H1 (cell line): ENCODE results near the gene GCK. TPM values are rescaled to one million over a fixed set of nuclear protein-coding genes. Genes with fewer than 3 reads are reported as not detected.

Experiments
- CTCF ChIA-PET: fragments of 300-600 bp; sonication (Branson Sonifier 250); formaldehyde crosslinking; loops from one replicate; lab custom pipeline; 2021; ENCODE audit not compliant: partially characterized antibody; lab: Charles Lee
- POLR2A ChIA-PET: fragments of 300-600 bp; sonication (Branson Sonifier 250); formaldehyde crosslinking; loops from one replicate; lab custom pipeline; 2021; ENCODE audit warnings: inconsistent platforms; ENCODE audit not compliant: partially characterized antibody; lab: Charles Lee
- DNase-seq, 2 experiments: peaks; one replicate each; pipeline versions ENCODE4 v3.0.0 to v3.0.0-alpha.2; 2010 to 2022; ENCODE audit warnings: low spot score in 2 of 2, low read depth in 1 of 2, mixed read lengths in 1 of 2
- FAIRE-seq: peaks from 2 replicates; lab custom pipeline; 2011; peaks lifted over from hg19 to GRCh38; lab: Jason Lieb, UNC
- H2AFZ ChIP-seq: 2 replicates; pipeline ENCODE4 v1.8.1; 2012; ENCODE audit warnings: low read length, inconsistent platforms
- H2AK5ac ChIP-seq: 2 replicates; pipeline ENCODE4 v1.6.1; 2013; ENCODE audit warnings: low read depth, low read length
- H2BK120ac ChIP-seq: replicated peaks from 2 replicates; pipeline ENCODE3; 2013; ENCODE audit warnings: low read depth, low read length, inconsistent platforms
- H2BK12ac ChIP-seq: 2 replicates; pipeline ENCODE4 v1.6.1; 2013; ENCODE audit warnings: low read depth, low read length
- H2BK15ac ChIP-seq: 2 replicates; pipeline ENCODE4 v1.6.1; 2013; ENCODE audit warnings: low read length
- H2BK20ac ChIP-seq: 2 replicates; pipeline ENCODE4 v1.6.1; 2013; ENCODE audit warnings: low read length
- H2BK5ac ChIP-seq: 2 replicates; pipeline ENCODE4 v1.6.1; 2013; ENCODE audit warnings: low read depth, low read length
- H3K14ac ChIP-seq: 2 replicates; pipeline ENCODE4 v1.6.1; 2013; ENCODE audit warnings: inconsistent platforms; ENCODE audit not compliant: insufficient read length
- H3K18ac ChIP-seq: 2 replicates; pipeline ENCODE4 v1.6.1; 2013; ENCODE audit warnings: low read length; ENCODE audit errors: extremely low read depth
- H3K23ac ChIP-seq: 2 replicates; pipeline ENCODE4 v1.6.1; 2013; ENCODE audit warnings: inconsistent platforms; ENCODE audit not compliant: insufficient read length
- H3K23me2 ChIP-seq: 2 replicates; pipeline ENCODE4 v1.6.1; 2013; ENCODE audit warnings: low read depth, low read length
- H3K27ac ChIP-seq: 2 replicates; pipeline ENCODE4 v1.6.1; 2011; ENCODE audit warnings: low read depth, low read length, inconsistent platforms
- H3K27me3 ChIP-seq, 4 experiments: replicated peaks in 1 of 4; 1 replicate in 1 of 4; 2 replicates in 3 of 4; pipeline versions ENCODE4 v1.6.1 to v1.8.1; 2011 to 2013; ENCODE audit warnings: low read length in 3 of 4, mild to moderate bottlenecking in 3 of 4, inconsistent platforms in 2 of 4, mixed read lengths in 2 of 4, moderate library complexity in 1 of 4; ENCODE audit not compliant: control insufficient read depth in 3 of 4, insufficient read depth in 3 of 4; ENCODE audit errors: extremely low read depth in 1 of 4
- H3K36me3 ChIP-seq, 4 experiments: 2 replicates each; pipeline versions ENCODE4 v1.6.1 to v1.8.1; 2011 to 2013; ENCODE audit warnings: mild to moderate bottlenecking in 4 of 4, low read length in 3 of 4, moderate library complexity in 2 of 4, control low read depth in 1 of 4, inconsistent platforms in 1 of 4; ENCODE audit not compliant: insufficient read depth in 4 of 4, control insufficient read depth in 2 of 4
- H3K4ac ChIP-seq: replicated peaks from 2 replicates; pipeline ENCODE3; 2013; ENCODE audit warnings: low read length, low read depth, mixed read lengths, inconsistent platforms; ENCODE audit not compliant: insufficient read length
- H3K4me1 ChIP-seq, 4 experiments: replicated peaks in 1 of 4; 1 replicate in 1 of 4; 2 replicates in 3 of 4; pipeline versions ENCODE4 v1.6.1 to v1.8.1; 2011 to 2013; ENCODE audit warnings: low read length in 3 of 4, inconsistent platforms in 2 of 4, mixed read lengths in 1 of 4; ENCODE audit not compliant: insufficient read depth in 4 of 4, control insufficient read depth in 3 of 4
- H3K4me2 ChIP-seq, 2 experiments: 2 replicates each; pipeline versions ENCODE4 v1.6.1 to v1.8.1; 2011 to 2013; ENCODE audit warnings: low read depth in 2 of 2, low read length in 2 of 2, control low read depth in 1 of 2, inconsistent platforms in 1 of 2, mild to moderate bottlenecking in 1 of 2; ENCODE audit not compliant: insufficient read depth in 1 of 2
- H3K4me3 ChIP-seq, 4 experiments: fragments of 200-600, 300-600 bp in 1 of 4; sonication (generic), shearing (Covaris generic), sonication (Bioruptor Twin) in 1 of 4; 2 replicates each; pipeline versions ENCODE4 v1.5.1 to v1.8.1; 2011 to 2016; ENCODE audit warnings: low read length in 4 of 4, low read depth in 3 of 4, control low read depth in 2 of 4, inconsistent platforms in 2 of 4, mild to moderate bottlenecking in 2 of 4, mixed read lengths in 1 of 4, moderate library complexity in 1 of 4; ENCODE audit not compliant: insufficient read depth in 2 of 4; ENCODE audit errors: extremely low read depth in 1 of 4
- H3K56ac ChIP-seq: replicated peaks from 2 replicates; pipeline ENCODE3; 2013; ENCODE audit warnings: low read depth, mild to moderate bottlenecking, mixed read lengths, low read length, inconsistent platforms; ENCODE audit not compliant: insufficient read length
- H3K79me1 ChIP-seq: 2 replicates; pipeline ENCODE4 v1.6.1; 2013; ENCODE audit warnings: low read depth, low read length, control low read depth
- H3K79me2 ChIP-seq, 2 experiments: 2 replicates each; pipeline versions ENCODE4 v1.6.1 to v1.8.1; 2012 to 2013; ENCODE audit warnings: low read length in 2 of 2, mild to moderate bottlenecking in 2 of 2, inconsistent platforms in 1 of 2; ENCODE audit not compliant: insufficient read depth in 2 of 2, control insufficient read depth in 1 of 2
- H3K9ac ChIP-seq, 4 experiments: replicated peaks in 1 of 4; 1 replicate in 1 of 4; 2 replicates in 3 of 4; pipeline versions ENCODE4 v1.6.1 to v1.8.1; 2011 to 2013; ENCODE audit warnings: low read depth in 3 of 4, low read length in 3 of 4, control low read depth in 2 of 4, mild to moderate bottlenecking in 2 of 4, moderate library complexity in 2 of 4, inconsistent platforms in 1 of 4; ENCODE audit errors: extremely low read depth in 1 of 4
- H3K9me3 ChIP-seq, 2 experiments: 2 replicates each; pipeline versions ENCODE4 v1.6.1 to v1.8.1; 2012 to 2013; ENCODE audit warnings: mild to moderate bottlenecking in 2 of 2, moderate library complexity in 2 of 2, control low read depth in 1 of 2, inconsistent platforms in 1 of 2, low read depth in 1 of 2, low read length in 1 of 2, mixed read lengths in 1 of 2; ENCODE audit not compliant: insufficient read depth in 2 of 2
- H4K20me1 ChIP-seq, 2 experiments: replicated peaks in 1 of 2; 2 replicates each; pipeline versions ENCODE3 to v1.8.1; 2011 to 2013; ENCODE audit warnings: inconsistent platforms in 2 of 2, low read length in 2 of 2, mild to moderate bottlenecking in 1 of 2; ENCODE audit not compliant: insufficient read depth in 2 of 2, control insufficient read depth in 1 of 2
- H4K5ac ChIP-seq: 2 replicates; pipeline ENCODE4 v1.6.1; 2013; ENCODE audit warnings: low read length, low read depth, mixed read lengths, inconsistent platforms; ENCODE audit not compliant: insufficient read length
- H4K8ac ChIP-seq: 2 replicates; pipeline ENCODE4 v1.8.0; 2013; ENCODE audit warnings: mild to moderate bottlenecking, moderate library complexity, low read length, inconsistent platforms; ENCODE audit not compliant: insufficient read depth; ENCODE audit errors: extremely low read depth
- H4K91ac ChIP-seq: replicated peaks from 2 replicates; pipeline ENCODE3; 2013; ENCODE audit warnings: low read length, mixed read lengths, inconsistent platforms; ENCODE audit not compliant: insufficient read length
- EZH2 ChIP-seq: fragments of 200-600 bp; sonication (generic); IDR thresholded peaks from 2 replicates; pipeline ENCODE4 v1.7.1; 2012; ENCODE audit warnings: low read depth, mild to moderate bottlenecking, moderate library complexity, low read length, inconsistent platforms; ENCODE audit not compliant: severe bottlenecking
- WGBS, 2 experiments: shearing (Covaris generic) in 1 of 2; methylation state at CpG; one replicate each; pipeline versions ENCODE4 v1.1.6 to v1.1.7; 2013 to 2015; ENCODE audit warnings: low lambda C conversion rate in 2 of 2, mixed read lengths in 2 of 2, inconsistent platforms in 1 of 2, low coverage in 1 of 2, missing lambda C conversion rate in 1 of 2; ENCODE audit not compliant: insufficient replicate concordance in 2 of 2, insufficient coverage in 1 of 2, insufficient read length in 1 of 2; ENCODE audit errors: extremely low coverage in 1 of 2, missing lambda C conversion rate in 1 of 2; 5-methylcytosine and 5-hydroxymethylcytosine counted together
- polyA plus RNA-seq, 7 experiments: library from polyadenylated mRNA; depleted of rRNA in 3 of 7; stranded (reverse) in 5 of 7; unstranded in 2 of 7; fragments of >200 nt in 5 of 7; fragments of 200-250 nt in 2 of 7; gene quantifications; 1 replicate in 5 of 7; 2 replicates in 1 of 7; 4 replicates in 1 of 7; pipeline versions ENCODE4 v1.2.1 to v1.2.3, GENCODE V29; 2011 to 2013; ENCODE audit warnings: missing spikeins in 2 of 7, mixed read lengths in 2 of 7
- total RNA-seq: library from RNA; stranded (reverse); fragmentation: NEBNext Ultra II Directional; extraction: Animal tissue kit (Norgen Biotek cat#: 25700); gene quantifications from 2 replicates; pipeline ENCODE4 v1.2.1, GENCODE V29; 2021

GCK gene
- total and polyA plus RNA-seq, 2 of the 8 experiments (the other 6 are each of a cell fraction or from before 2014, with no cell fraction given) = 2.4 to 4.9 TPM

GRCh38 chr7:44116789-44117666, 72.2 kb downstream of the GCK start:
- 92% methylated on average over 18 of the region's 25 CpGs; no CpG with 5 or more reads in 1 of the 2 experiments for WGBS, 2 experiments
- H3K23me2 ChIP-seq = no peaks in the 10 kb centered on the region
- H3K4me1 ChIP-seq = peaks cover 0 to 6% (median 3%) of the 10 kb centered on the region in 4 experiments; a peak in 3 of 7 replicates
- no peak overlapping the region; the same call in 1 of the 2 replicates for H4K8ac ChIP-seq
- peaks cover 19 to 72% (median 37%) of the 10 kb centered on the region in 4 experiments; a peak in 7 of 8 replicates for H3K36me3 ChIP-seq
- ChIA-PET POLR2A (interaction anchor here (0.6 to 3.4 kb wide), 4 partner anchors 10 to 45 kb away, joined by 3 to 13 read pairs (median 6); partner anchors contain the start of gene AEBP1), CTCF (interaction anchor here (0.6 to 1.7 kb wide), 3 partner anchors 8 to 663 kb away, joined by 3 to 5 read pairs (median 4); no protein-coding TSS in a partner anchor)
- no peak overlapping the region for H3K9ac ChIP-seq
- FAIRE-seq (no peak), DNase-seq (no peak)
- no peak overlapping the region for H2AK5ac ChIP-seq
- peaks cover 8% of the 10 kb centered on the region for H3K79me1 ChIP-seq
- H3K27ac ChIP-seq = no peak overlapping the region
- H2BK5ac ChIP-seq = no peak overlapping the region; the same call in 1 of the 2 replicates
- no peak overlapping the region for H3K4ac ChIP-seq
- no peak overlapping the region for H2AFZ ChIP-seq
- no peak overlapping the region for H3K56ac ChIP-seq
- no peak for TF ChIP-seq EZH2
- no peaks in the 10 kb centered on the region for H3K27me3 ChIP-seq
- H3K9me3 ChIP-seq = no peaks in the 10 kb centered on the region
- H3K79me2 ChIP-seq = peaks cover 1 to 8% of the 10 kb centered on the region in 2 experiments; a peak in 2 of 4 replicates
- peaks cover 6 to 13% of the 10 kb centered on the region in 2 experiments for H4K20me1 ChIP-seq
- H3K4me3 ChIP-seq = no peak overlapping the region
- H3K23ac ChIP-seq = no peak overlapping the region
- H3K14ac ChIP-seq = no peak overlapping the region
- no peak overlapping the region for H2BK12ac ChIP-seq
- H2BK15ac ChIP-seq = no peak overlapping the region
- H2BK120ac ChIP-seq = no peak overlapping the region
- H4K91ac ChIP-seq = no peak overlapping the region
- no peak overlapping the region for H2BK20ac ChIP-seq
- no peak overlapping the region for H3K4me2 ChIP-seq
- no peak overlapping the region for H3K18ac ChIP-seq
- H4K5ac ChIP-seq = no peak overlapping the region
